DMS153 (cell line): ENCODE results near the gene MSH5.
A peak's percentile ranks its signal among the peaks of the same experiment; 100 is the strongest.
"Not testable (repeated sequence)": the region's sequence is repeated elsewhere in the genome, so short reads cannot be mapped to it uniquely, and the experiment has no call there.

Experiments used
- DNase-seq: peaks from one replicate; lab custom pipeline; 2025; lab: John Stamatoyannopoulos, UW

Gene MSH5

GRCh38 chr6:31778999-31779885 lies 39.4 kb downstream of the MSH5 start:
- no peak for DNase-seq

- DNase-seq = no peak
These were observed 40.1 kb downstream of the MSH5 start for GRCh38 chr6:31779908-31780307.

GRCh38 chr6:31780507-31781243 lies 40.9 kb downstream of the MSH5 start:
- DNase-seq = no peak

GRCh38 chr6:31781244-31782125 lies 41.7 kb downstream of the MSH5 start:
- DNase-seq = no peak

GRCh38 chr6:31782126-31782855 lies 42.5 kb downstream of the MSH5 start:
- DNase-seq = no peak

GRCh38 chr6:31784098-31784925 lies 44.5 kb downstream of the MSH5 start:
- DNase-seq = no peak

- DNase-seq = no peak
These were observed 45.7 kb downstream of the MSH5 start for GRCh38 chr6:31785475-31785874.

GRCh38 chr6:31791324-31792089 lies 51.7 kb downstream of the MSH5 start:
- DNase-seq = no peak

- no peak for DNase-seq
These were observed 52.2 kb downstream of the MSH5 start for GRCh38 chr6:31792090-31792374.

- DNase-seq = no peak
These were observed 53.0 kb downstream of the MSH5 start for GRCh38 chr6:31792761-31793171.

- not testable (repeated sequence) for DNase-seq
These were observed 54.1 kb downstream of the MSH5 start for GRCh38 chr6:31793927-31794245.

GRCh38 chr6:31794294-31794865 lies 54.6 kb downstream of the MSH5 start:
- no peak for DNase-seq

GRCh38 chr6:31794866-31795615 lies 55.2 kb downstream of the MSH5 start:
- DNase-seq = no peak

- DNase-seq = peak; percentile 79
These were observed 56.0 kb downstream of the MSH5 start, which contains the start of gene VARS1 for GRCh38 chr6:31795616-31796298. Gene VARS1, minus strand, starts transcription at chr6:31795752. Its CDS starts 535 bp downstream, at chr6:31795217.

- DNase-seq = no peak
These were observed 57.2 kb downstream of the MSH5 start for GRCh38 chr6:31796993-31797385.

GRCh38 chr6:31797588-31797987 lies 57.8 kb downstream of the MSH5 start:
- DNase-seq = no peak

- DNase-seq = no peak
These were observed 60.0 kb downstream of the MSH5 start for GRCh38 chr6:31799781-31800180.
